GM19467 (cell line): Measurements from ENCODE around the gene SECTM1.
A peak's percentile ranks its signal among the peaks of the same experiment; 100 is the strongest.

Experiments
- ATAC-seq: cut with Tn5 transposase; IDR thresholded peaks from one replicate; pipeline ENCODE4 v1.9.1; 2021; ENCODE audit warnings: mild to moderate bottlenecking, moderate library complexity; ENCODE audit not compliant: unreplicated experiment

The SECTM1 gene

GRCh38 chr17:82283208-82283749 is 50.3 kb downstream of the SECTM1 start:
- ATAC-seq, result no peak

DNA sequence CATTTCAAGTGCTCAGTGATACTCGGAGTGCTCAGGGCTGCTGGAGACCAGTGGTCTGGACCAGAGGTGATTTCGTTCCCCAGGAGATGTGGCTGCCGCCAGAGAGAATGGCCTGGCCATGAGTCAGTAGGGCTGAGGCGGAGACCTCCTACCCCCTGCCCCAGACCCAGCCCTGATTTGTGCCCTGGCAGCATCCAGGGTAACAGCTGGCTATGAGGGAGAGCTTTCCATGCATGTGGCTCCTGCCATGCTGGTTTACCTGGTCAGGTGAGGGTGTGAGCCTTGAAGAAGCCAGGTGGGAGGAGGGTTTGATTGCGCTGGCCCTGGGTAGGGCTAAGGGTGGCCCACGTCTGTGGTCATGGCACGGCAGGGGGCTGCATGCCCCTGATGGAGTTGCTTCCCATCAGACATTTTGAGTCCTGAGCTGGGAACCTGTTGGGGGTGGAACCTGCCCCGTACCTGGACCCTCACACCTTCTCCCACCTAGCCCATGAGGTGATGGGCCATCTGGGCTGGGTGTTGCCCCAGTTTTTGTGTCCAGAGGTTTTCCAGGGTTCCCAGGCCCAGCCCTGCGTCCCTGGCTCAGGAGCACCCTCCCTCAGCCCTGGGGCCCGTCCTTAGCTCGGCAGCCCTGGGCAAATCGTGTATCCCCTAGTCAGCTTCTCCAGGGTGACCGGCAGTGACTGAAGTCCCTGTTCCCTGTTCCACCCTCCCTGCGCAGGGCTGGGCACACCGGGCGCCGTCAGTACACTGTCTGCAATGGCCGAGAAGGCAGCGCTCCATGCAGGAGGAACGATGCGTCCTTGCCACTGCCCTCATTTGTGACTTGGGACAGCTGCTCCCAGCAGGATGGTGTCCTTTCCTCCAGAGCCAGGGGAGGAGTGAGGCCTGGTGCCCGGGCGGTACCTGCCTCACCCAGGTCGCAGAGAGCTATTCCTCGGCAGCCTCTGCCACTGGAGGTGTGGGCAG is 51.0 kb downstream of the SECTM1 start:
- no peak for ATAC-seq

DNA sequence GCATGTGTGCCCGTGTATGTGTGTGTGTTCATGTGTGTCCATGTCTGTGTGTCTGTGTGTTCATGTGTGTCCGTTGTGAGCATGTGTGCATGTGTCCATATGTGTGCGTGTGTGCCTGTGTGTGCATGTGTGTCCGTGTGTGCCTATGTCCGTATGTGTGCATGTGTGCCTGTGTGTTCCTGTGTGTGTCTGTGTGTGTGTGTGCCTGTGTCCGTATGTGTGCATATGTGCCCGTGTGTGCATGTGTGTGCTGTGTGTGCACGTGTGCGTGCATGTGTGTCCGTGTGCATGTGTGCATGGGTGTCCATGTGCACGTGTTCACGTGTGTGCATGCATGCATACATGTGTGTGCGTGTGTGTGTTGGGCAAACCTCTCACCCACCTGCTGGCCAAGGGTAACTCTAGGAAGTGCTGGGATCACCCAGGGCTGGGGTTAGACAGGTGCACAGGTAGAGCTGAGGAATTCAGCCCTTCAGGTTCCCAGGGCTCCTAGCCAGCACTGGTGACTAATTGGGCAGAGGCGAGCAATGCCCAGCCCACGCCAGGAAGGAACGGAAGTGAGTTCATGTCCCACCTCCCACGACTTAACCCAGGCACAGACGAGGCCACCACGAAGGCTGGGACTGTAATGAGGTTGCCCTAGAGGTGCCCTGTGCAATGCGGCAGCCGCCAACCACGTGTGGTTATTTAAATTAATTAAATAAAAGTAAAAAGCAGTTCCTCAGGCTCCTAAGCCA is 51.9 kb downstream of the SECTM1 start:
- ATAC-seq, result no peak

GRCh38 chr17:82281076-82281475 is 52.5 kb downstream of the SECTM1 start:
- ATAC-seq, result no peak

DNA sequence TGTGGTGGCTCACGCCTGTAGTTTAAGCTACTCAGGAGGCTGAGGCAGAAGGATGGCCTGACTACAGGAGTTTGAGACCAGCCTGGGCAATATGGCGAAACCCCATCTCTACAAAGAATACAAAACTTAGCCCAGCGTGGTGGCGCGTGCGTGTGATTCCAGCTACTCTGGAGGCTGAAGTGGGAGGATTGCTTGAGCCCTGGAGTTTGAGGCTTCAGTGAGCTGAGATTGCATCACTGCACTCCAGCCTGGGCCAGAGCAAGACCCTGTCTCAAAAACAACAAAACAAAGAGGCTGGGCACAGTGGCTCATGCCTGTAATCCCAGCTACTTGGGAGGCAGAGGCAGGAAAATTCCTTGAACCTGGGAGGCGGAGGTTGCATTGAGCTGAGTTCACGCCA is 53.0 kb downstream of the SECTM1 start:
- no peak for ATAC-seq

DNA sequence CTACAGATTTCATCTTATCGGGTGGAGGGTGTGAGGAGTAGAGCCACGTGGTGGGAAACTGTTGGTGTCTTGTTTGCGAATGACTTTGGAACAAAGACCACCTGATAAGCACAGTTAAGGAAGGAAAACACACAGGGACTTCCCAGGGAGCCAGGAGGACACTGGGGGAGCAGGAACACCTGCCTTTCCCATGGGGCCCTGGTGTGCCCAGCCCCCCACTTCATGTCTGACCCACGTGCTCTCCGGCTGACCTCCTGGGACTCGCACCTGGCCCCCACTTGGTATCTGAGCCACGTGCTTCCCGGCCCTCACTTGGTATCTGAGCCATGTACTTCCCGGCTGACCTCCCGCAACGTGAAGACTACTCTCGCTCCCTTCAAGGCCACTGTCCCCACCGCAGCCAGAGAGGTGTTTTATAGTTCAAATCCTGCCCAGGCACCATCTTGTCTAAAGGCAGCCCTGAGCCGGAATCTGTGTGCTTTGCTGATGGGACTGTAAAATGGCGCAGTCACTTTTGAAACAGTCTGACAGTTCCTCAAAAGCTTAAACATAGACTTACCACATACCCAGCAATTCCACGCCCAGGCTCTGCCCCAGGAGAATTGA is 54.7 kb downstream of the SECTM1 start:
- ATAC-seq, result no peak

DNA sequence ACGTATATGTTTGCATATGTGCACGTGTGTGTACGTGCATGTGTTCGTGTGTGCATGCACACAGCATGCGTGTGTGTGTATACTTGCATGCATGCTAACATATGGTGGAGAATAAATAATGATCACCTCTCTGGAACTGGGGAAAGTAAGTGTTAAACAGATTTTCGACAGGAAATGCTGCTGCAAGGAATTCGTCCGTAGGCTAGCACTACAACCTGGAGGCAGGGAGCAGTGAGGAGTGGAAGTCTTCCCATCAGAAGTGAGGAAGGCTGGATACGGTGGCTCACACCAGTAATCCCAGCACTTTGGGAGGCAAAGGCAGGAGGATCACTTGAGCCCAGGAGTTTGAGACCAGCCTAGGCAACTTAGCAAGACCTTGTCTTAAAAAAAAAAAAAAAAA is 55.3 kb downstream of the SECTM1 start:
- no peak for ATAC-seq

- no peak for ATAC-seq
These were observed 55.7 kb downstream of the SECTM1 start for GRCh38 chr17:82277851-82278250.

DNA sequence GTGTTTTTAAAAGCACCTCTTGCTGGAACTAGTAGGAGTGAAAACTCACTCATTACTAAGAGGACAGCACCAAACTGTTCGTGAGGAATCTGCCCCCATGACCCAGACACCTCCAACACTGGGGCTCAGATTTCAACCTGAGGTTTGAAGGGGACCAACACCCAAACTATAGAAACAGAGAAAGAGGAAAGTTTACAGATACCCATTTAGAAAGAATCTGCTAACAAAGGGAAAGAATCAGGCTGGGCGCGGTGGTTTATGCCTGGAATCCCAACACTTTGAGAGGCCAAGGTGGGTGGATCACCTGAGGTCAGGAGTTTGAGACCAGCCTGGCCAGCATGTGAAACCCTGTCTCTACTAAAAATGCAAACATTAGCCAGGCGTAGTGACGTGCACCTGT is 56.6 kb downstream of the SECTM1 start:
- no peak for ATAC-seq

DNA sequence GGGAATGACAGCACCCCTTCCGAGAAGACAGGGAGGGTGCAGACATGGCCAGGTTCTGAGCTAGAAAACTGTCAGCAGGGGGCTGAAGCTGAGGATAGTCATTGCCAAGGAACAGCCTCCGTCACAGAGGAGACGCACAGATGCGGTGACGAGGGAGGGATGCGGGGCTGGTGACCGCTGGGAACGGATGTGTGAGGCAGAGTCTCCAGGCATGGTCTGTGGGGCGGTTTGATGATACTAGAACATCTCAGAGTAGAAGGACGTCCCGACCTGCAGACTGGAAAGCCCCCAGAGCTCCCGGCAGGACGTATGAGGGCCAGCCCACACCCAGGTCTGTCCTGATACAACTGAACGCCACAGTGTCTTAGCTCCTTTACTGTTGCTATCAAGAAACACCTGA is 58.2 kb downstream of the SECTM1 start:
- ATAC-seq, result no peak

DNA sequence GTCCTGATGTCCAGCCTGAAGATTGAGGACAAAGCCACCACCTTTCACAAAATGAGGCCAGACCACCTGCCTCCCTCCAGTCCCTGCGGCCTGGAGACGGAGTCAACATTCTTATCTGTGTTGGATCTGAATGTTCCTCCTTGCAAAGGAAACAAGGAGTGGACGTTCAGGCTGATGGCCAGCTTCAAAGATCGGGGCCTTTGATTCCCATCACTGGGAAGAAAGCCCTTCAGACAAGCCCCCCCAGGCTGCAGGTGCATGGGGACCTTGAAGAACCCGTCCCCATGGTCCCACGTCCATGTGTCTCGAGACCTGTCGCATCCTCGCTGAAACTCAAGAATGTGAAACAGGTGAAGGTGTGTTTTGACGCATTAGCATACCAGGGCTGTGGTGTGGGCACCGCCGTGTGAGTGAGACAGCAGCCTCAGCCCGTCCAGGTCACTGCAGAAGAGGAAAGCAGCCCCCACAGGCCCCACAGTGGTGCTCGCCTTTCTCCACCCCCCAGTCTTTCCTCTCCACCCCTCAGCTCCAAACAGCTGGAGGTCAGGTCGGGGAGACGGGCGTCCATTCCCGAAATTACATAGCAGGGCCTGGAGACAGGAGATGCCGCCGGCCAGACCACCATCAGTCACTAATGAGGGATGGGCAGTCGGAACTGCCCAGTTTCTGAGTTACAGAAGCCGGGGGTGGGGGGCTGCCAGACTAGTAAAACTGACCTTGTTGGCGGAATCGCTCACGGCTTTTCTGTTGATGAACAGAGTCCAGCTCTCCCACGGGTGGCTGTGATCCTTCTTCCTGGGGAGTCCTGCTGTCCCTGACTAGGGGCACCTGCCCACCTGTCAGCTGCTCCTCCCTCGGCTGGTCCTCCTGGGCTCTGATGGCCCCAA is 59.2 kb downstream of the SECTM1 start:
- ATAC-seq, result no peak

DNA sequence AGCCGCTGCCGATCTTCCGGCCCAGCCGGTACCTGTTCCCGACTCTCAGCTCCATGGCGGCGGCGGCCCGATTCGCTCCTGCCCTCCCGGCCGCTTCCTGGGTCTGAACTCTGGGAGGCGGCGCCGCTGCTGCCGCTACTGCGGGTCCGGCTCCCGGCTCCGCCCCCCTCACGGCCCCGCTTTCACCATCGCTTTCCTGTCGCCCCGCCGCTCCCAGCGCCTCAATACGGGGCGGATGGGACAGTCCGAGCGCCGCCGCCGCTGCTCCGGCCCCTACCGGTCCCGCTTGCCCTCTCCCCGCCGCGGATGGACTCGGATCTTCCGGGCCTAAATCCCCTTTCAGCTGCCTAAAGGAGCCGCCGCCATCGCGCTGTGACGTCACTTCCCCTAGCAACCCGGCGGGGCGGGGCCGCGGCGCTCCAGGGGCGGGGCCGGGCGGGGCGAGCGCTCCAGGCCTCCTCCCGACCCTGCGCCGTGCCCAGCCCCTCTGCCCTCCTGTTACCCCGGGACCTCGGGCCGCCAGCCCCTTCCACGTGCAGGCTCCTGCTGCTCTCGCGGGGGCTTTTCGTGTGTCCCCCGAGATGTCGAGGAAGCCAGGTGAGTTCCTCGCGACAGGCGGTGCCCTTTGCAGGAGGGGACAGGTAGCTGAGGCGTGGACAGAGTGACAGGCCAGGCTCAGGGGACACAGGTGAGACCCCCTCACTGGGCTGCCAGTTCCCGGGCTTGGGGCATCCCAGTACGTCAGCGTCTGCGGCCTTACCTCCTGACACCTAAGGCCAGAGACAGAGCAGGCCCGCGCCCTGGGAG is 60.0 kb downstream of the SECTM1 start, which contains the start of gene CSNK1D:
Gene CSNK1D (minus strand): TSS at position 374 of the 807 bp plus-strand sequence. CDS start 319 bp downstream, at position 55.
- peak; percentile 58 for ATAC-seq

DNA sequence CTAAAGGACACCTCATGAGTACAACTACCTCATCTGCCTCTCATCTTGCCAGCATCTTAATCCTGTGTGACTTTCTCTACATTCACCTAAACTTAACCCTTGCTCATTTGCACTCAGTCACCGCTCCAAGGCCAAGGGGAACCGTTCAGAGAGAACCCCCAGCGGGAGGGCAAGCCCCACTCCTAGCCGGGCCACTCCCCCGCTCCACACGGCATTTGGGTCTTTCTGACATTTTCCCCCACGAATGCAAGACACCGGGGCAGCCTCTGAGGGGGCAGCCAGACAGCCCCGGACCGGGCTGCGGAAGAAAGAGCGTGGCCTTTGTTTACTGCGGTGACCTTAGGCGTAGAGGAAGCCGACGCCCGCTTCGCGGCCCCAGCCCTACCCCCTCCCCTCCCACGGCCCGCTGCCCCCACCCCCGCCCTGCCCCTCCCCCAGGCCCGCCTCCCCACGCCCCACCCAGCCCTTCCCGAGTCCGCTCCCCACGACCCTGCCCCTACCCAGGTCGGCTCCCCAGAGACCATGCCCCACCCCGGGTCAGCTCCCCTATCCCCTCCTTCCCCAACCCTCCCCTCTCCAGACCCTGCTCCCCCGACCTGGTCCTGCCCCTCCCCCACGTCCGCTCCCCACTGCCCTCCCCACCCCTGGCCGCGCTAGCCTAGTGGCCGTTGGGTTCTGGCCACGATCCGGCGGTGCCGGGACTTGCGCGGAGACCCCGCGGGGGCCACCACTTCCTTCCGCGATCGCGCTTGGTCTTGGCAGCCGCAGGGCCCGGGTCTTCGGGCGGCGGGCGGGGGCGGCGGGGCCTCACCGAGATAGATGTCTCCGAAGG is 60.9 kb downstream of the SECTM1 start:
- ATAC-seq, result no peak

DNA sequence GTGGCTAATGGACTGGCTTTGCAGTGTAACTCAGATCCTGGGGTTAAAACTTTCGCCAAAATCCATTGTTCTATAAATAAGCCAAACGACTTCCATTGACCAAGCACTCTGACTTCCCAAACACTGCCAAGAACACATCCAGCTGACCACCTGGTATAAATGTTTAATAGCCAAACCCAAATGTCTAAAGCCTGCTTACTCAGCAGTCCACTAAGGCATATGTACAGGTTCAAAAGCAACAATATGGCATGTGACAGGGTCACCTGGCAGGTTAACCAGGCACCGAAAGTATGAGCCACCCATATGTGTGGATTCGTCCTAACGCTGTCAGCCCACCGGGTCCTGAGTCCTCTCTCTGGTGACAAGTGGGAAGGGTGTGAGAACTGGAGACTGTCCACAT is 62.2 kb downstream of the SECTM1 start:
- no peak for ATAC-seq
